SK-N-SH (cell line): ENCODE data around the gene SETBP1. TPM values are rescaled to one million over a fixed set of nuclear protein-coding genes. Genes with fewer than 3 reads are reported as not detected.

Source experiments
- CTCF ChIA-PET: fragments of 300-600, 350-600 bp; formaldehyde crosslinking; extraction: SDS; loops from one replicate; lab custom pipeline; 2021; lab: Yijun Ruan, JAX
- POLR2A ChIA-PET: fragments of 350-600 bp; sonication (Branson Sonifier 250); formaldehyde crosslinking; extraction: SDS; loops from one replicate; lab custom pipeline; 2020; ENCODE audit warnings: antibody characterized with exemption, inconsistent platforms; lab: Yijun Ruan, JAX
- DNase-seq: peaks from one replicate; pipeline ENCODE4 v3.0.0; 2012
- H2AFZ ChIP-seq: fragments of 200-600 bp; sonication (generic); 2 replicates; pipeline ENCODE4 v1.8.1; 2016; ENCODE audit warnings: antibody characterized with exemption, mild to moderate bottlenecking, low read depth
- H3F3A ChIP-seq: fragments of 200-600 bp; sonication (generic); replicated peaks from 2 replicates; pipeline ENCODE3; 2016; ENCODE audit warnings: antibody characterized with exemption, mild to moderate bottlenecking; ENCODE audit not compliant: insufficient read depth
- H3K27ac ChIP-seq, 2 experiments: fragments of 200-500 bp in 1 of 2; fragments of 200-600 bp in 1 of 2; sonication (Bioruptor generic) in 1 of 2; sonication (generic), shearing (Covaris generic) in 1 of 2; 2 replicates each; pipeline versions ENCODE4 v1.5.1 to v1.6.1; 2014 to 2016; ENCODE audit warnings: low read depth in 2 of 2, inconsistent platforms in 1 of 2, low read length in 1 of 2, mild to moderate bottlenecking in 1 of 2, mixed read lengths in 1 of 2
- H3K27me3 ChIP-seq: fragments of 200-600 bp; sonication (generic), shearing (Covaris generic); 2 replicates; pipeline ENCODE4 v1.6.1; 2016; ENCODE audit warnings: mixed run types; ENCODE audit not compliant: insufficient read depth
- H3K36me3 ChIP-seq, 2 experiments: fragments of 200-500 bp in 1 of 2; fragments of 200-600 bp in 1 of 2; sonication (Bioruptor generic) in 1 of 2; sonication (generic) in 1 of 2; replicated peaks in 1 of 2; 2 replicates each; pipeline versions ENCODE3 to v1.5.1; 2014 to 2016; ENCODE audit warnings: low read length in 1 of 2, mild to moderate bottlenecking in 1 of 2; ENCODE audit not compliant: insufficient read depth in 2 of 2, control insufficient read depth in 1 of 2
- H3K4me1 ChIP-seq, 2 experiments: fragments of 200-500 bp in 1 of 2; fragments of 200-600 bp in 1 of 2; sonication (Bioruptor generic) in 1 of 2; sonication (generic), shearing (Covaris generic) in 1 of 2; 2 replicates each; pipeline versions ENCODE4 v1.5.1 to v1.6.1; 2014 to 2016; ENCODE audit warnings: low read depth in 1 of 2, low read length in 1 of 2, mixed run types in 1 of 2; ENCODE audit not compliant: insufficient read depth in 2 of 2, control insufficient read depth in 1 of 2
- H3K4me2 ChIP-seq: fragments of 200-600 bp; sonication (generic), shearing (Covaris generic); 2 replicates; pipeline ENCODE4 v1.6.1; 2017; ENCODE audit warnings: mixed run types
- H3K4me3 ChIP-seq, 2 experiments: fragments of 200-500 bp in 1 of 2; fragments of 200-600 bp in 1 of 2; sonication (Bioruptor generic) in 1 of 2; sonication (generic), shearing (Covaris generic) in 1 of 2; 2 replicates each; pipeline versions ENCODE4 v1.5.1 to v1.8.1; 2014 to 2016; ENCODE audit warnings: low read depth in 2 of 2, inconsistent platforms in 1 of 2, low read length in 1 of 2, mild to moderate bottlenecking in 1 of 2, mixed read lengths in 1 of 2, moderate library complexity in 1 of 2
- H3K79me2 ChIP-seq: fragments of 200-600 bp; sonication (generic); 2 replicates; pipeline ENCODE4 v1.8.1; 2017; ENCODE audit warnings: mild to moderate bottlenecking; ENCODE audit not compliant: insufficient read depth
- H3K9ac ChIP-seq: fragments of 200-600 bp; sonication (generic); 2 replicates; pipeline ENCODE4 v1.6.1; 2017; ENCODE audit warnings: mixed run types
- H3K9me2 ChIP-seq: fragments of 200-600 bp; sonication (generic); 2 replicates; pipeline ENCODE4 v1.6.1; 2017; ENCODE audit warnings: mixed run types
- H3K9me3 ChIP-seq: fragments of 200-600 bp; sonication (generic); 2 replicates; pipeline ENCODE4 v1.6.1; 2017; ENCODE audit warnings: mixed run types, mild to moderate bottlenecking, moderate library complexity
- H4K20me1 ChIP-seq: fragments of 200-600 bp; sonication (generic); 2 replicates; pipeline ENCODE4 v1.6.1; 2017; ENCODE audit warnings: mild to moderate bottlenecking, mixed run types; ENCODE audit not compliant: insufficient read depth
- ELF1 ChIP-seq: IDR thresholded peaks from 2 replicates; pipeline ENCODE4 v1.4.0; 2012
- EZH2phosphoT487 ChIP-seq: fragments of 200-600 bp; sonication (generic); IDR thresholded peaks from 2 replicates; pipeline ENCODE4 v1.6.1; 2017; ENCODE audit warnings: low read depth, mixed run types, mild to moderate bottlenecking, antibody characterized with exemption, moderate library complexity, borderline replicate concordance
- FOXJ3 ChIP-seq: sonication (generic); formaldehyde crosslinking; IDR thresholded peaks from 2 replicates; pipeline ENCODE4 v1.5.1; 2020; ENCODE audit warnings: mild to moderate bottlenecking, missing genetic modification reagents
- FOXM1 ChIP-seq: IDR thresholded peaks from 2 replicates; pipeline ENCODE4 v1.4.0; 2012; ENCODE audit warnings: low read depth, mild to moderate bottlenecking
- IRF3 ChIP-seq: fragments of 150-350 bp; IDR thresholded peaks from 2 replicates; pipeline ENCODE4 v1.6.1; 2016; ENCODE audit warnings: mild to moderate bottlenecking, low read depth, low read length
- JUND ChIP-seq: IDR thresholded peaks from 2 replicates; pipeline ENCODE4 v1.4.0; 2012
- MAX ChIP-seq: IDR thresholded peaks from 2 replicates; pipeline ENCODE4 v1.4.0; 2012; ENCODE audit warnings: low read depth
- NFIC ChIP-seq: IDR thresholded peaks from 2 replicates; pipeline ENCODE4 v1.4.0; 2012; ENCODE audit warnings: borderline replicate concordance
- NRF1 ChIP-seq: IDR thresholded peaks from 2 replicates; pipeline ENCODE4 v1.6.1; 2012; ENCODE audit warnings: low read depth, mild to moderate bottlenecking, low read length
- PBX3 ChIP-seq: IDR thresholded peaks from 2 replicates; pipeline ENCODE4; 2012
- RXRA ChIP-seq: IDR thresholded peaks from 2 replicates; pipeline ENCODE4 v1.4.0; 2012; ENCODE audit warnings: low read depth, mild to moderate bottlenecking, borderline replicate concordance
- SMC3 ChIP-seq: IDR thresholded peaks from 2 replicates; pipeline ENCODE4 v1.6.1; 2012; ENCODE audit warnings: low read depth, low read length, improper control_type of control experiment
- TAF1 ChIP-seq: IDR thresholded peaks from 2 replicates; pipeline ENCODE4 v1.6.1; 2012; ENCODE audit warnings: low read depth, mild to moderate bottlenecking, low read length, moderate library complexity, borderline replicate concordance
- TCF12 ChIP-seq: IDR thresholded peaks from 2 replicates; pipeline ENCODE4 v1.4.0; 2012
- TEAD4 ChIP-seq: IDR thresholded peaks from 2 replicates; pipeline ENCODE4 v1.4.0; 2012; ENCODE audit warnings: mild to moderate bottlenecking, borderline replicate concordance; ENCODE audit not compliant: insufficient read depth
- YY1 ChIP-seq: IDR thresholded peaks from 2 replicates; pipeline ENCODE4 v1.4.0; 2012; ENCODE audit warnings: low read depth, mild to moderate bottlenecking
- ZBTB33 ChIP-seq: IDR thresholded peaks from 2 replicates; pipeline ENCODE4 v1.4.0; 2012; ENCODE audit warnings: low read depth, borderline replicate concordance
- WGBS: methylation state at CpG from one replicate; pipeline ENCODE4 v1.1.6; 2017; ENCODE audit warnings: low lambda C conversion rate; 5-methylcytosine and 5-hydroxymethylcytosine counted together
- polyA plus RNA-seq, 3 experiments: library from polyadenylated mRNA; depleted of rRNA; stranded (reverse); fragments of >200 nt; gene quantifications; 2 replicates each; pipeline ENCODE4 v1.2.3, GENCODE V29; 2012

Gene SETBP1
- polyA plus RNA-seq, 1 of the 3 experiments (the other 2 are of a cell fraction): 3.0 TPM

DNA sequence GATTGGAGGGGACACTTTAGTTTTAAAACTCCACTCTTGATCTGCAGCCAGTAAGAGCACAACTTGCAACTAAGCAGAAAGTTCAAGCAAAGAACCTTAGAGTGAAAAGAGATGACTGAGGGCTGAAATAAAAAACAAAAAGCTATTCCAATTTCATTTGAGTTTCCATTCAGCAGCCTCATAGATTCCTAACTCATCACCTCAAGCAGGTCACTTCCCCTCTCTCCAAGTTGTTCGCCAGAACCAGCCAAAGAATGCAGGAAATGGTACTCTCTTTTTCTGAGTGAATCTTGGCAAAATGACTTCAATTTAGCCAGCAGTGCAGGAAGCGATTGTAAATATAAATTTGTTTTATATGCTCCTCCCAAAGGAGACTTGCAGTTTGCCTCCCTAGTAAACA is 213.3 kb downstream of the SETBP1 start:
- Histone ChIP-seq H3K27me3 (no peaks in the 10 kb centered on the region), H4K20me1 (no peaks in the 10 kb centered on the region), H2AFZ (no peak overlapping the region)
- no peak for TF ChIP-seq TCF12
- TF ChIP-seq SMC3: no peak
- TF ChIP-seq TEAD4: no peak
- no peak for TF ChIP-seq FOXJ3 (CRISPR knock-in tag)
- TF ChIP-seq TAF1: no peak
- TF ChIP-seq PBX3: no peak
- no peak for TF ChIP-seq IRF3
- no peak for TF ChIP-seq NFIC
- no peak for TF ChIP-seq FOXM1
- TF ChIP-seq EZH2phosphoT487: no peak
- TF ChIP-seq YY1: no peak
- TF ChIP-seq ELF1: no peak
- no peak for TF ChIP-seq ZBTB33
- TF ChIP-seq JUND: no peak
- TF ChIP-seq RXRA: no peak
- no peak for TF ChIP-seq NRF1
- no peak for TF ChIP-seq MAX
- TF ChIP-seq, all 33 proteins: peak for 0
- Histone ChIP-seq H3K4me1 (no peaks in the 10 kb centered on the region; a peak in 1 of 4 replicates), H3K27ac (peak overlapping the region in 1 of 2 experiments; percentile 10; a peak in 2 of 4 replicates), H3K9me2 (no peaks in the 10 kb centered on the region), H3K9ac (no peak overlapping the region), H3K4me3 (no peak overlapping the region), H3F3A (peaks cover 4% of the 10 kb centered on the region), H3K4me2 (no peak overlapping the region; the same call in 1 of the 2 replicates), H3K79me2 (no peaks in the 10 kb centered on the region), H3K36me3 (peaks cover 0 to 3% of the 10 kb centered on the region in 2 experiments), H3K9me3 (no peaks in the 10 kb centered on the region)
- CTCF ChIA-PET: no interaction called here
- no peak for DNase-seq
- WGBS: 63% methylated on average over 2 of the region's 2 CpGs
- POLR2A ChIA-PET: no interaction called here
